Measurements from ENCODE around the gene ANKMY1. TPM values are rescaled to one million over a fixed set of nuclear protein-coding genes. Genes with fewer than 3 reads are reported as not detected.

Gene ANKMY1
- total RNA-seq: 10 to 100 TPM; 33.7 to 83.4 (median 49.2) TPM
- polyA plus RNA-seq: 10 to 100 TPM in 1 of 2 donors, 1 to 10 TPM in 1; 7.7 to 17.5 TPM
- total RNA-seq: 53.6 reads per million, percentile 73 among the genes with 10 or more reads in this experiment

- Histone ChIP-seq H3K27ac (ENCODE audit: low read depth, low read length) (no peak within 1 kb of the TSS), H3K4me3 (ENCODE audit: low read length) (no peak within 1 kb of the TSS), H3K9me3 (ENCODE audit: control insufficient read depth in 2 of 3, low read length in 3 of 3) (no peaks in the 10 kb centered on the region), H3K27me3 (ENCODE audit: control insufficient read depth in 2 of 2, insufficient read depth in 2 of 2, low read length in 2 of 2) (no peaks in the 10 kb centered on the region), H3K4me1 (ENCODE audit: control insufficient read depth in 2 of 2, insufficient read depth in 2 of 2, low read length in 2 of 2) (peaks cover 44 to 46% of the 10 kb centered on the region in 2 donors), H3K36me3 (ENCODE audit: control insufficient read depth in 2 of 3, insufficient read depth in 3 of 3, low read length in 3 of 3) (peaks cover 0 to 38% (median 5%) of the 10 kb centered on the region in 3 experiments)
- CTCF ChIA-PET: interaction anchor here (1.5 to 2.2 kb wide), 2 partner anchors 9 to 29 kb away, joined by 5 to 6 read pairs; partner anchors contain the start of gene CAPN10
- intact Hi-C loops (cut with micrococcal nuclease): no loop called here
- POLR2A ChIA-PET: interaction anchor here (1.0 to 10.7 kb wide), 3 partner anchors 8 to 27 kb away, joined by 3 to 264 read pairs (median 11); partner anchors contain the start of gene CAPN10
- ATAC-seq: no peak
- DNase-seq: peak; percentile 38 to 73 (median 52)
- H3K4me3 Mint-ChIP-seq: peak within 1 kb of the TSS; percentile 81 to 96 (median 87)
- no peaks in the 10 kb centered on the region for H3K9me3 Mint-ChIP-seq
- H3K4me1 Mint-ChIP-seq: peaks cover 36 to 56% (median 50%) of the 10 kb centered on the region in 7 donors
- no peaks in the 10 kb centered on the region for H3K27me3 Mint-ChIP-seq
- peaks cover 0 to 24% (median 3%) of the 10 kb centered on the region in 5 donors for H3K36me3 Mint-ChIP-seq
- H3K27ac Mint-ChIP-seq: peak within 1 kb of the TSS in 8 of 9 donors; percentile 57 to 88 (median 72)
Measured at GRCh38 chr2:240557808-240558207, at the start of gene ANKMY1. Gene ANKMY1 (minus strand): TSS chr2:240557988. CDS start chr2:240557335, 653 bp downstream.

GRCh38 chr2:240605867-240606743, 48.3 kb upstream of the ANKMY1 start:
- peak overlapping the region in 1 of 9 donors; percentile 12 for H3K27ac Mint-ChIP-seq
- H3K4me3 Mint-ChIP-seq: no peak overlapping the region
- H3K4me3 ChIP-seq (ENCODE audit: low read length): no peak overlapping the region
- intact Hi-C loops (cut with micrococcal nuclease): no loop called here
- no peak overlapping the region for H3K27ac ChIP-seq (ENCODE audit: low read depth, low read length)
- ChIA-PET CTCF (no interaction called here), POLR2A (no interaction called here)
- H3K4me1 ChIP-seq (ENCODE audit: control insufficient read depth in 2 of 2, insufficient read depth in 2 of 2, low read length in 2 of 2): no peaks in the 10 kb centered on the region
- ATAC-seq (no peak), DNase-seq (peak in 1 of 9 donors; percentile 6)
- H3K27me3 Mint-ChIP-seq: no peaks in the 10 kb centered on the region
- H3K4me1 Mint-ChIP-seq: peaks cover 0 to 14% (median under 1%) of the 10 kb centered on the region in 7 donors
- no peaks in the 10 kb centered on the region for H3K9me3 ChIP-seq (ENCODE audit: control insufficient read depth in 2 of 3, low read length in 3 of 3)
- peaks cover under 1 to 8% (median 7%) of the 10 kb centered on the region in 5 donors for H3K36me3 Mint-ChIP-seq
- peaks cover 0 to 11% (median 0%) of the 10 kb centered on the region in 3 experiments for H3K36me3 ChIP-seq (ENCODE audit: control insufficient read depth in 2 of 3, insufficient read depth in 3 of 3, low read length in 3 of 3)
- H3K27me3 ChIP-seq (ENCODE audit: control insufficient read depth in 2 of 2, insufficient read depth in 2 of 2, low read length in 2 of 2): no peaks in the 10 kb centered on the region
- H3K9me3 Mint-ChIP-seq: no peaks in the 10 kb centered on the region

- H3K4me3 Mint-ChIP-seq: no peak overlapping the region
- POLR2A ChIA-PET: no interaction called here
Measured at GRCh38 chr2:240604939-240605716, 47.3 kb upstream of the ANKMY1 start.

DNA sequence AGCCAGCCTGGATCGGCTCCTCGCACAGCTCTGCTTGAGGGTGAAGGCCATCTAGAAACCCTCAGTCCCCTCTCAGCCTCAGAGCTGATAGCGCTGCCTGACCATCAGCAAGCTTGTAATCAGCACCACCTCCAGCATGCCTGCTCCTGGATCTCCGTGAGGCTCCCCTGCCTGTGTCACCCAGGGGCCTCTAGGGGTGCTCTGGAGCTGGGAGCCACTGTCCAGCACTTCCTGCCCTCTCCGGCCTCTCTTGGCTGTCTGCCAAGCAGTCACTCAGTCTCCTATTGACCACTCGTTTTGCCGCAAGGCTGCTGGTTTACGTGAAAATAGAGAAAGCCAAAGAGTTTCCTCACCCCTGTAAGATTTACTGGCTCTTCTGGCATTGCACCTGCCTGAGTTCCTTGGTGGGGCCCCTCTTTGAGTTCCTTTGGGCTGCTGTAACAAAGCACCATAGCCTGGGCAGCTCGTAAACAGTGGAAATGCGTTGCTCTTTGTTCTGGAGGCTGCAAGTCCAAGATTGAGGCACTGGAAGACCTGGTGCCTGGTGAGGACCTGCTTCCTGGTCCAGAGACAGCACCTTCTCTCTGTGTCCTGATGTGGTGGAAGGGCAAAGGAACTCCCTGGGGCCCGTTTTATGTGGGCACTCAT, 46.6 kb upstream of the ANKMY1 start:
- peaks cover 0 to 13% (median 0%) of the 10 kb centered on the region in 7 donors for H3K4me1 Mint-ChIP-seq
- no peaks in the 10 kb centered on the region for H3K27me3 ChIP-seq (ENCODE audit: control insufficient read depth in 2 of 2, insufficient read depth in 2 of 2, low read length in 2 of 2)
- DNase-seq (peak in 1 of 9 donors; percentile 6), ATAC-seq (peak; percentile 55)
- no peaks in the 10 kb centered on the region for H3K27me3 Mint-ChIP-seq
- no peaks in the 10 kb centered on the region for H3K4me1 ChIP-seq (ENCODE audit: control insufficient read depth in 2 of 2, insufficient read depth in 2 of 2, low read length in 2 of 2)
- H3K4me3 ChIP-seq (ENCODE audit: low read length): no peak overlapping the region
- H3K27ac Mint-ChIP-seq: no peak overlapping the region
- POLR2A ChIA-PET: no interaction called here
- no peaks in the 10 kb centered on the region for H3K9me3 ChIP-seq (ENCODE audit: control insufficient read depth in 2 of 3, low read length in 3 of 3)
- no peaks in the 10 kb centered on the region for H3K9me3 Mint-ChIP-seq
- H3K36me3 Mint-ChIP-seq: peaks cover 0 to 8% (median 4%) of the 10 kb centered on the region in 5 donors
- H3K36me3 ChIP-seq (ENCODE audit: control insufficient read depth in 2 of 3, insufficient read depth in 3 of 3, low read length in 3 of 3): peaks cover 0 to 27% (median 0%) of the 10 kb centered on the region in 3 experiments
- intact Hi-C loops (cut with micrococcal nuclease): no loop called here
- CTCF ChIA-PET: no interaction called here
- H3K27ac ChIP-seq (ENCODE audit: low read depth, low read length): no peak overlapping the region
- no peak overlapping the region for H3K4me3 Mint-ChIP-seq

More at GRCh38 chr2:240604939-240605716, 47.3 kb upstream of the ANKMY1 start:
- Histone ChIP-seq H3K27ac (ENCODE audit: low read depth, low read length) (no peak overlapping the region), H3K27me3 (ENCODE audit: control insufficient read depth in 2 of 2, insufficient read depth in 2 of 2, low read length in 2 of 2) (no peaks in the 10 kb centered on the region), H3K4me1 (ENCODE audit: control insufficient read depth in 2 of 2, insufficient read depth in 2 of 2, low read length in 2 of 2) (no peaks in the 10 kb centered on the region), H3K4me3 (ENCODE audit: low read length) (no peak overlapping the region), H3K9me3 (ENCODE audit: control insufficient read depth in 2 of 3, low read length in 3 of 3) (no peaks in the 10 kb centered on the region), H3K36me3 (ENCODE audit: control insufficient read depth in 2 of 3, insufficient read depth in 3 of 3, low read length in 3 of 3) (peaks cover 0 to 20% (median 0%) of the 10 kb centered on the region in 3 experiments)
- ATAC-seq (no peak), DNase-seq (peak in 1 of 9 donors; percentile 1)
- Mint-ChIP-seq H3K4me1 (peaks cover 0 to 13% (median 0%) of the 10 kb centered on the region in 7 donors), H3K27me3 (no peaks in the 10 kb centered on the region), H3K36me3 (peaks cover 0 to 7% (median 6%) of the 10 kb centered on the region in 5 donors), H3K9me3 (no peaks in the 10 kb centered on the region), H3K27ac (no peak overlapping the region)
- CTCF ChIA-PET: no interaction called here
- intact Hi-C loops (cut with micrococcal nuclease): no loop called here

- no peak overlapping the region for H3K27ac ChIP-seq (ENCODE audit: low read depth, low read length)
- intact Hi-C loops (cut with micrococcal nuclease): no loop called here
- Mint-ChIP-seq H3K36me3 (peaks cover 0 to 8% (median under 1%) of the 10 kb centered on the region in 5 donors), H3K4me3 (no peak overlapping the region), H3K27me3 (no peaks in the 10 kb centered on the region), H3K4me1 (peaks cover 0 to 10% (median 0%) of the 10 kb centered on the region in 7 donors), H3K9me3 (no peaks in the 10 kb centered on the region), H3K27ac (no peak overlapping the region)
- no peaks in the 10 kb centered on the region for H3K9me3 ChIP-seq (ENCODE audit: control insufficient read depth in 2 of 3, low read length in 3 of 3)
- ATAC-seq (no peak), DNase-seq (peak in 1 of 9 donors; percentile 7)
- H3K4me1 ChIP-seq (ENCODE audit: control insufficient read depth in 2 of 2, insufficient read depth in 2 of 2, low read length in 2 of 2): no peaks in the 10 kb centered on the region
- H3K4me3 ChIP-seq (ENCODE audit: low read length): no peak overlapping the region
- POLR2A ChIA-PET: no interaction called here
- CTCF ChIA-PET: no interaction called here
- H3K36me3 ChIP-seq (ENCODE audit: control insufficient read depth in 2 of 3, insufficient read depth in 3 of 3, low read length in 3 of 3): peaks cover 0 to 33% (median 0%) of the 10 kb centered on the region in 3 experiments
- no peaks in the 10 kb centered on the region for H3K27me3 ChIP-seq (ENCODE audit: control insufficient read depth in 2 of 2, insufficient read depth in 2 of 2, low read length in 2 of 2)
Measured at GRCh38 chr2:240603846-240604245, 46.1 kb upstream of the ANKMY1 start.

All from naive thymus-derived CD4-positive, alpha-beta T cell (primary cell).